DMS114 treated with DMSO at 0.1 percent for 48 hours (cell line): ENCODE measurements around the gene CT45A6.
"Not testable (repeated sequence)": the region's sequence is repeated elsewhere in the genome, so short reads cannot be mapped to it uniquely, and the experiment has no call there.

Experiments
- DNase-seq: peaks from one replicate; lab custom pipeline; 2025; ENCODE audit not compliant: unreplicated experiment; lab: John Stamatoyannopoulos, UW

Gene CT45A6, protein sequence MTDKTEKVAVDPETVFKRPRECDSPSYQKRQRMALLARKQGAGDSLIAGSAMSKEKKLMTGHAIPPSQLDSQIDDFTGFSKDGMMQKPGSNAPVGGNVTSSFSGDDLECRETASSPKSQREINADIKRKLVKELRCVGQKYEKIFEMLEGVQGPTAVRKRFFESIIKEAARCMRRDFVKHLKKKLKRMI

DNA sequence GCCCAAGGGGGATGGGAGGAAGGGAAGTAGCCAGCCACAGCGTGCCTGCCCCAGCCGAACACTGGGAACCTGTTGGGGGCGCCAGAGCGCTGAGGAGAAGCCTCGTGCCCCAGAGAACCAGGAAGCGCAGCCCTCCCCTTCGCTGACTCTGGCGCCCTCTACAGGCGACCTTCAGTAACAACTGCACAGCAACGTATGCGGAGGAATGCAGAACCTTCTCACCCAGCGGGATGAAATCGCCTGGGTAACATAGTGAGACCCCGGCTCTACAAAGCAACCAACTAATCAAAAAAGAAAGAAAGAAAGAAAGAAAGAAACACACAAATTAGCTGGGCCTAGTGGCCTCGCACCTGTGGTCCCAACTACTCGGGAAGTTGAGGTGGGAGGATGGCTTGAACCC, at the start of gene CT45A6:
Gene CT45A6 (minus strand): TSS at position 101 of the 400 bp plus-strand sequence. CDS start 3,794 bp downstream, outside the sequence.
- not testable (repeated sequence) for DNase-seq

DNA sequence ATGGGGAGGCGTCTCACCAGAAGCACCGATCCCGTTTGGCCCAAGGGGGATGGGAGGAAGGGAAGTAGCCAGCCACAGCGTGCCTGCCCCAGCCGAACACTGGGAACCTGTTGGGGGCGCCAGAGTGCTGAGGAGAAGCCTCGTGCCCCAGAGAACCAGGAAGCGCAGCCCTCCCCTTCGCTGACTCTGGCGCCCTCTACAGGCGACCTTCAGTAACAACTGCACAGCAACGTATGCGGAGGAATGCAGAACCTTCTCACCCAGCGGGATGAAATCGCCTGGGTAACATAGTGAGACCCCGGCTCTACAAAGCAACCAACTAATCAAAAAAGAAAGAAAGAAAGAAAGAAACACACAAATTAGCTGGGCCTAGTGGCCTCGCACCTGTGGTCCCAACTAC, 34.6 kb upstream of the CT45A6 start, which contains the start of gene CT45A7:
Gene CT45A7 (minus strand): TSS at position 101 of the 400 bp plus-strand sequence. CDS start 3,747 bp downstream, outside the sequence.
- not testable (repeated sequence) for DNase-seq

DNA sequence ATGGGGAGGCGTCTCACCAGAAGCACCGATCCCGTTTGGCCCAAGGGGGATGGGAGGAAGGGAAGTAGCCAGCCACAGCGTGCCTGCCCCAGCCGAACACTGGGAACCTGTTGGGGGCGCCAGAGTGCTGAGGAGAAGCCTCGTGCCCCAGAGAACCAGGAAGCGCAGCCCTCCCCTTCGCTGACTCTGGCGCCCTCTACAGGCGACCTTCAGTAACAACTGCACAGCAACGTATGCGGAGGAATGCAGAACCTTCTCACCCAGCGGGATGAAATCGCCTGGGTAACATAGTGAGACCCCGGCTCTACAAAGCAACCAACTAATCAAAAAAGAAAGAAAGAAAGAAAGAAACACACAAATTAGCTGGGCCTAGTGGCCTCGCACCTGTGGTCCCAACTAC, 17.3 kb upstream of the CT45A6 start, which contains the start of gene CT45A2:
Gene CT45A2 (minus strand): TSS at position 101 of the 400 bp plus-strand sequence. CDS start 3,747 bp downstream, outside the sequence.
- DNase-seq: not testable (repeated sequence)

DNA sequence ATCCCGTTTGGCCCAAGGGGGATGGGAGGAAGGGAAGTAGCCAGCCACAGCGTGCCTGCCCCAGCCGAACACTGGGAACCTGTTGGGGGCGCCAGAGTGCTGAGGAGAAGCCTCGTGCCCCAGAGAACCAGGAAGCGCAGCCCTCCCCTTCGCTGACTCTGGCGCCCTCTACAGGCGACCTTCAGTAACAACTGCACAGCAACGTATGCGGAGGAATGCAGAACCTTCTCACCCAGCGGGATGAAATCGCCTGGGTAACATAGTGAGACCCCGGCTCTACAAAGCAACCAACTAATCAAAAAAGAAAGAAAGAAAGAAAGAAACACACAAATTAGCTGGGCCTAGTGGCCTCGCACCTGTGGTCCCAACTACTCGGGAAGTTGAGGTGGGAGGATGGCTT, 17.2 kb downstream of the CT45A6 start, which contains the start of gene CT45A5:
Gene CT45A5 (minus strand): TSS at position 101 of the 400 bp plus-strand sequence. CDS start 3,774 bp downstream, outside the sequence.
- not testable (repeated sequence) for DNase-seq

DNA sequence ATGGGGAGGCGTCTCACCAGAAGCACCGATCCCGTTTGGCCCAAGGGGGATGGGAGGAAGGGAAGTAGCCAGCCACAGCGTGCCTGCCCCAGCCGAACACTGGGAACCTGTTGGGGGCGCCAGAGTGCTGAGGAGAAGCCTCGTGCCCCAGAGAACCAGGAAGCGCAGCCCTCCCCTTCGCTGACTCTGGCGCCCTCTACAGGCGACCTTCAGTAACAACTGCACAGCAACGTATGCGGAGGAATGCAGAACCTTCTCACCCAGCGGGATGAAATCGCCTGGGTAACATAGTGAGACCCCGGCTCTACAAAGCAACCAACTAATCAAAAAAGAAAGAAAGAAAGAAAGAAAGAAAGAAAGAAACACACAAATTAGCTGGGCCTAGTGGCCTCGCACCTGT, 34.5 kb downstream of the CT45A6 start, which contains the start of gene CT45A3:
Gene CT45A3 (minus strand): TSS at position 101 of the 400 bp plus-strand sequence. CDS start 3,747 bp downstream, outside the sequence.
- DNase-seq: not testable (repeated sequence)

DNA sequence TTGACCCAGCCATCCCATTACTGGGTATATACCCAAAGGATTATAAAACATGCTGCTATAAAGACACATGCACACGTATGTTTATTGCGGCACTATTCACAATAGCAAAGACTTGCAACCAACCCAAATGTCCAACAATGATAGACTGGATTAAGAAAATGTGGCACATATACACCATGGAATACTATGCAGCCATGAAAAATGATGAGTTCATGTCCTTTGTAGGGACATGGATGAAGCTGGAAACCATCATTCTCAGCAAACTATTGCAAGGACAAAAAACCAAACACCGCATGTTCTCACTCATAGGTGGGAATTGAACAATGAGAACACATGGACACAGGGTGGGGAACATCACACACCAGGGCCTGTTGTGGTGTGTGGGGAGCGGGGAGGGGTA, 57.8 kb downstream of the CT45A6 start:
- not testable (repeated sequence) for DNase-seq
